Measurements from ENCODE around the gene APBA1. TPM values are rescaled to one million over a fixed set of nuclear protein-coding genes. Genes with fewer than 3 reads are reported as not detected.

The APBA1 gene
- polyA plus RNA-seq, 1 experiment, result 6.7 TPM

GRCh38 chr9:69647804-69648203 lies 24.4 kb downstream of the APBA1 start:
- DNase-seq (ENCODE audit: low read depth, low spot score), result no peak
- no peaks in the 10 kb centered on the region for H3K9me3 ChIP-seq (ENCODE audit: control insufficient read depth, insufficient read depth, low read length)
- TF ChIP-seq CTCF (IDR thresholded peaks at IDR 0.05; ENCODE audit: low read depth, low read length), result no peak
- ChIA-PET POLR2A (no interaction called here), CTCF (interaction anchor here (1.1 kb wide), 1 partner anchor 25 kb away, joined by 3 read pairs; no protein-coding TSS in a partner anchor)
- no peak overlapping the region for H3K4me3 ChIP-seq (ENCODE audit: low read depth, low read length)
- no peak overlapping the region for H3K27ac ChIP-seq (ENCODE audit: low read depth, low read length)
- no peaks in the 10 kb centered on the region for H3K27me3 ChIP-seq (ENCODE audit: control insufficient read depth, insufficient read depth, low read length)

- DNase-seq (ENCODE audit: low read depth, low spot score), result no peak
- H3K9me3 ChIP-seq (ENCODE audit: control insufficient read depth, insufficient read depth, low read length), result no peaks in the 10 kb centered on the region
- no peak for TF ChIP-seq CTCF (IDR thresholded peaks at IDR 0.05; ENCODE audit: low read depth, low read length)
- CTCF ChIA-PET, result interaction anchor here (0.6 kb wide), 2 partner anchors 26 to 1042 kb away, joined by 3 read pairs; partner anchors contain the start of gene APBA1
- no peaks in the 10 kb centered on the region for H3K27me3 ChIP-seq (ENCODE audit: control insufficient read depth, insufficient read depth, low read length)
- no peak overlapping the region for H3K4me3 ChIP-seq (ENCODE audit: low read depth, low read length)
- no peak overlapping the region for H3K27ac ChIP-seq (ENCODE audit: low read depth, low read length)
- POLR2A ChIA-PET, result no interaction called here
Observed at GRCh38 chr9:69646810-69647209, 25.4 kb downstream of the APBA1 start.

DNA sequence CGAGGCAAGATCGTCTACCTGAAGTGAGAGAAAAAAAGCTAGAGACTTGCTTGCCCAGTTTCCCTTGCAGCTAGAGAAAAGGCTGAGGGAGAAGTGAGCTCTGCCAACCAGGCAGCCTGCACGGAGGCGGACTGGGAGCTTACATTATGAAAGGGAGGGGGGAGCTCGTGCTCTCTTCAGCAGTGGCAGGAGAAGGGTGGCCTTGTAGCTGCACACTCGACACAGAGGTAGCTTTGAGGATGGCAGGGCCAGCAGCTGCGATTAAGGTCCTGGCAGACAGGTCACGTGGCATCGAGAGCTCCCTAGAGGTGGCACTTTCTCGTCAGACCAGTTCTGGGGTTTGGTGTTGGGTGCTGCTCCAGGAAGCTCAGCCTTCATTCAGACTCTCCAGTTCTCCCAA lies 26.7 kb downstream of the APBA1 start:
- H3K4me3 ChIP-seq (ENCODE audit: low read depth, low read length), result no peak overlapping the region
- H3K27me3 ChIP-seq (ENCODE audit: control insufficient read depth, insufficient read depth, low read length), result no peaks in the 10 kb centered on the region
- ChIA-PET CTCF (no interaction called here), POLR2A (no interaction called here)
- H3K27ac ChIP-seq (ENCODE audit: low read depth, low read length), result no peak overlapping the region
- TF ChIP-seq CTCF (IDR thresholded peaks at IDR 0.05; ENCODE audit: low read depth, low read length), result no peak
- no peaks in the 10 kb centered on the region for H3K9me3 ChIP-seq (ENCODE audit: control insufficient read depth, insufficient read depth, low read length)
- DNase-seq (ENCODE audit: low read depth, low spot score), result no peak

DNA sequence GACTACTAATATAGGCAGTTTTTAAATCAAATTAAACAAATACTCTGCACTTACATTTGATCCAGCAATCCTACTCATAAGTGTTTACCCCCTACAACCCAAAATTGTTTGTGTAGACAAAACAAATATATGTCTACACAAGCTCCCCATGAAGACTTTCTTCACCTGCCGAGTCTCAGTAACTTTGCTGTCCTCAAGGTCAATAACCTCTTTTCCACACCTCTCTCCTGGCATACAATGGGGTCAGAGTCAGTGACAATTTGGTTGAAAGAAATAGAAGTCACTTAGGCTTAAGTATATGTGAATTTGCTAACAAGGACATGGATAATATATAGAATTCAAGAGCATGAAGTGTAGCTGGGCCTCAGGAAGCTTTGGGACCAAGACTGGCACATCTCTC lies 29.1 kb downstream of the APBA1 start:
- ChIA-PET POLR2A (no interaction called here), CTCF (no interaction called here)
- TF ChIP-seq CTCF (IDR thresholded peaks at IDR 0.05; ENCODE audit: low read depth, low read length), result no peak
- Histone ChIP-seq H3K9me3 (ENCODE audit: control insufficient read depth, insufficient read depth, low read length) (no peaks in the 10 kb centered on the region), H3K4me3 (ENCODE audit: low read depth, low read length) (no peak overlapping the region), H3K27ac (ENCODE audit: low read depth, low read length) (no peak overlapping the region), H3K27me3 (ENCODE audit: control insufficient read depth, insufficient read depth, low read length) (no peaks in the 10 kb centered on the region)
- no peak for DNase-seq (ENCODE audit: low read depth, low spot score)

GRCh38 chr9:69637817-69638200 lies 34.4 kb downstream of the APBA1 start:
- Histone ChIP-seq H3K27ac (ENCODE audit: low read depth, low read length) (no peak overlapping the region), H3K4me3 (ENCODE audit: low read depth, low read length) (no peak overlapping the region), H3K9me3 (ENCODE audit: control insufficient read depth, insufficient read depth, low read length) (no peaks in the 10 kb centered on the region), H3K27me3 (ENCODE audit: control insufficient read depth, insufficient read depth, low read length) (no peaks in the 10 kb centered on the region)
- ChIA-PET CTCF (no interaction called here), POLR2A (no interaction called here)
- no peak for DNase-seq (ENCODE audit: low read depth, low spot score)
- TF ChIP-seq CTCF (IDR thresholded peaks at IDR 0.05; ENCODE audit: low read depth, low read length), result no peak

All from AG04450 (cell line).